Tibial nerve (tissue), 4 donors: ENCODE results near the gene SLC24A3. TPM values are rescaled to one million over a fixed set of nuclear protein-coding genes. Genes with fewer than 3 reads are reported as not detected.

Experiments
- DNase-seq, 2 donors: peaks; one replicate each; pipeline ENCODE4 v3.0.0-alpha.2; 2019; ENCODE audit warnings: low spot score in 2 of 2
- H3K27ac ChIP-seq, 4 donors: fragments of 200-600 bp; sonication (generic) in 3 of 4; one replicate each; pipeline ENCODE4 v1.5.1; 2017 to 2019; ENCODE audit warnings: mild to moderate bottlenecking in 1 of 4
- H3K27me3 ChIP-seq, 2 donors: fragments of 200-600 bp; sonication (generic) in 1 of 2; one replicate each; pipeline versions ENCODE4 v1.5.1 to v1.6.0; 2017 to 2019
- H3K36me3 ChIP-seq, 3 donors: fragments of 200-600 bp; sonication (generic); one replicate each; pipeline ENCODE4 v1.5.1; 2018 to 2019
- H3K4me1 ChIP-seq, 4 donors: fragments of 200-600 bp; sonication (generic) in 3 of 4; one replicate each; pipeline ENCODE4 v1.5.1; 2017 to 2019
- H3K4me3 ChIP-seq, 4 donors: fragments of 200-600 bp; sonication (generic) in 3 of 4; one replicate each; pipeline ENCODE4 v1.5.1; 2017 to 2019; ENCODE audit warnings: mild to moderate bottlenecking in 1 of 4, moderate library complexity in 1 of 4
- H3K9me3 ChIP-seq, 4 donors: fragments of 200-600 bp; sonication (generic) in 3 of 4; one replicate each; pipeline ENCODE4 v1.5.1; 2017 to 2019
- CTCF ChIP-seq, 5 experiments: fragments of 200-600 bp in 3 of 5; fragments of 450-650 bp in 2 of 5; sonication (generic) in 3 of 5; IDR thresholded peaks; one replicate each; pipeline ENCODE4 v1.5.1; 2016 to 2019; ENCODE audit warnings: antibody characterized with exemption in 5 of 5, mild to moderate bottlenecking in 3 of 5, moderate library complexity in 2 of 5
- EP300 ChIP-seq, 2 donors: sonication (generic); formaldehyde crosslinking; IDR thresholded peaks; one replicate each; pipeline ENCODE4 v1.6.1; 2017; ENCODE audit warnings: antibody characterized with exemption in 2 of 2, mild to moderate bottlenecking in 1 of 2
- POLR2A ChIP-seq, 2 donors: fragments of 450-650 bp; IDR thresholded peaks; one replicate each; pipeline ENCODE4 v1.6.1; 2017; ENCODE audit warnings: antibody characterized with exemption in 2 of 2, mild to moderate bottlenecking in 2 of 2, moderate library complexity in 2 of 2
- WGBS, 2 donors: methylation state at CpG; one replicate each; pipeline ENCODE4 v1.1.5; 2018; 5-methylcytosine and 5-hydroxymethylcytosine counted together
- total RNA-seq, 4 donors: library from RNA; depleted of rRNA; stranded (reverse); fragments of >200 nt; gene quantifications; one replicate each; pipeline ENCODE4 v1.1.0, GENCODE V29; 2016

Gene SLC24A3
- total RNA-seq, 4 donors from 2014 or later = 1.3 to 4.0 (median 2.7) TPM

GRCh38 chr20:19254956-19255355 lies 42.5 kb downstream of the SLC24A3 start:
- Histone ChIP-seq H3K27me3 (no peaks in the 10 kb centered on the region), H3K27ac (no peak overlapping the region), H3K36me3 (no peaks in the 10 kb centered on the region), H3K4me1 (peaks cover 0 to 6% (median 0%) of the 10 kb centered on the region in 4 donors), H3K4me3 (no peak overlapping the region), H3K9me3 (no peaks in the 10 kb centered on the region)
- no peak for DNase-seq
- WGBS, 2 donors = 57 to 77% methylated on average over 4 of the region's 4 CpGs
- TF ChIP-seq CTCF (IDR thresholded peaks at IDR 0.05) (no peak), POLR2A (IDR thresholded peaks at IDR 0.05) (no peak), EP300 (IDR thresholded peaks at IDR 0.05) (no peak)

GRCh38 chr20:19256085-19256484 lies 43.6 kb downstream of the SLC24A3 start:
- Histone ChIP-seq H3K9me3 (no peaks in the 10 kb centered on the region), H3K27me3 (no peaks in the 10 kb centered on the region), H3K4me3 (no peak overlapping the region), H3K36me3 (no peaks in the 10 kb centered on the region), H3K4me1 (peaks cover 0 to 6% (median 0%) of the 10 kb centered on the region in 4 donors), H3K27ac (no peak overlapping the region)
- no peak for DNase-seq
- 89 to 90% methylated on average over 2 of the region's 2 CpGs for WGBS, 2 donors
- TF ChIP-seq POLR2A (IDR thresholded peaks at IDR 0.05) (no peak), CTCF (IDR thresholded peaks at IDR 0.05) (no peak), EP300 (IDR thresholded peaks at IDR 0.05) (no peak)

GRCh38 chr20:19256906-19257595 lies 44.6 kb downstream of the SLC24A3 start:
- H3K27me3 ChIP-seq = no peaks in the 10 kb centered on the region
- H3K4me3 ChIP-seq = no peak overlapping the region
- no peaks in the 10 kb centered on the region for H3K36me3 ChIP-seq
- H3K27ac ChIP-seq = no peak overlapping the region
- peaks cover 0 to 6% (median 0%) of the 10 kb centered on the region in 4 donors for H3K4me1 ChIP-seq
- TF ChIP-seq EP300 (IDR thresholded peaks at IDR 0.05) = no peak
- no peak for TF ChIP-seq POLR2A (IDR thresholded peaks at IDR 0.05)
- no peak for TF ChIP-seq CTCF (IDR thresholded peaks at IDR 0.05)
- H3K9me3 ChIP-seq = no peaks in the 10 kb centered on the region
- WGBS, 2 donors = 66 to 68% methylated on average over 11 of the region's 11 CpGs
- DNase-seq = no peak

GRCh38 chr20:19257865-19258264 lies 45.4 kb downstream of the SLC24A3 start:
- no peaks in the 10 kb centered on the region for H3K27me3 ChIP-seq
- TF ChIP-seq CTCF (IDR thresholded peaks at IDR 0.05) = no peak
- H3K27ac ChIP-seq = no peak overlapping the region
- peaks cover 0 to 11% (median 0%) of the 10 kb centered on the region in 4 donors for H3K4me1 ChIP-seq
- DNase-seq = no peak
- no peaks in the 10 kb centered on the region for H3K9me3 ChIP-seq
- H3K36me3 ChIP-seq = no peaks in the 10 kb centered on the region
- WGBS, 2 donors = 78 to 80% methylated on average over 6 of the region's 6 CpGs
- no peak overlapping the region for H3K4me3 ChIP-seq

GRCh38 chr20:19259141-19259591 lies 46.7 kb downstream of the SLC24A3 start:
- no peak for TF ChIP-seq CTCF (IDR thresholded peaks at IDR 0.05)
- TF ChIP-seq EP300 (IDR thresholded peaks at IDR 0.05) = no peak
- TF ChIP-seq POLR2A (IDR thresholded peaks at IDR 0.05) = no peak
- no peak overlapping the region for H3K4me3 ChIP-seq
- H3K4me1 ChIP-seq = peaks cover 0 to 21% (median 1%) of the 10 kb centered on the region in 4 donors
- no peaks in the 10 kb centered on the region for H3K9me3 ChIP-seq
- no peak for DNase-seq
- H3K36me3 ChIP-seq = no peaks in the 10 kb centered on the region
- no peaks in the 10 kb centered on the region for H3K27me3 ChIP-seq
- WGBS, 2 donors = 82 to 88% methylated on average over 7 of the region's 7 CpGs
- no peak overlapping the region for H3K27ac ChIP-seq
